Dedifferentiated amniotic fluid mesenchymal stem cell (primary cell): ENCODE results near the gene MYO1D.

ENCODE experiments used
- DNase-seq: peaks from one replicate; pipeline ENCODE4 v3.0.0-alpha.2; 2016; ENCODE audit errors: extremely low spot score

Gene MYO1D

GRCh38 chr17:32504166-32504990 lies 372.5 kb downstream of the MYO1D start:
- DNase-seq, result no peak

DNA sequence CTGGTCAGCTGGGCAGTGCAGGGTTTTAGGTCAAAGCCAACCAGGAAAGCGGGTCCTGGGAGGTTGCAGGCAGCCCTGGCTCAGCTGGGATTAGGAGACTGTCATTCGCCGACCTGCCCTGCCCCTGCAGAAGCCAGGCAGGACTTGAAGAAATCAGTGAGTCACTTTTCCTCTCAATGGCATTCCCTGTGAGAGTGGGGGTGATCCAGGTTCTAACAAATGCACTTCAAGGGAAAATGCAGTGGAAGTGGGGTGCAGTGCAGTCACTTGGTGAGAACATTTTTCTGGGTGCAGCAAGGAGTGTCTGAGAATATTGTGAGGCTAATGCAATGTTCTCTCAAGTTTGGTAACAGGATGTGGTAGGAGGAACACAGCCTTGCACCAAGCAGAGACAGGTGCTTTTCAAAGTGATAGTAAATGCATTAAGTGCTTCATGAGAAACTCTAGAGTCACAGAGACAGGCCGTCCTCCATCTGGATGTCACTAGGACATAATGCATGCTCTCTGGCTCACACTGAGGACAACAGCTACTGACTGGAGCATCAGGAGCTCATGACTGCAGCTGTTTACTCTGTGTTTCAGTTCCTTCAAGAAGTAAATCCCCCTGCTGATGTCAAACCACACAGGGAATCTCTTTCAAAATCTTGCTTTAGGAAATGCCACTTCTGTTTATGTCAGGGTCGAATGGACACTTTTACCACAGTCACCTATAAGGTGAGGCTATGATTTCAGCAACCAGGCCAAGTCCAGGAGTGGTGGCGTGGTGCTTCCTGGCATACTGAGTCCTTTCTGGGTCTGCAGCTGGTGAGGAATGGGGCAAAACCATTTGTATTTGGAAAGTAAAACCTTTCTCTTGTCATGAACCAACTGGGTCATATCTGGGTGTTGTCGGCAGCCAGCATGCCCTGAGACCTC lies 373.4 kb downstream of the MYO1D start:
- no peak for DNase-seq

DNA sequence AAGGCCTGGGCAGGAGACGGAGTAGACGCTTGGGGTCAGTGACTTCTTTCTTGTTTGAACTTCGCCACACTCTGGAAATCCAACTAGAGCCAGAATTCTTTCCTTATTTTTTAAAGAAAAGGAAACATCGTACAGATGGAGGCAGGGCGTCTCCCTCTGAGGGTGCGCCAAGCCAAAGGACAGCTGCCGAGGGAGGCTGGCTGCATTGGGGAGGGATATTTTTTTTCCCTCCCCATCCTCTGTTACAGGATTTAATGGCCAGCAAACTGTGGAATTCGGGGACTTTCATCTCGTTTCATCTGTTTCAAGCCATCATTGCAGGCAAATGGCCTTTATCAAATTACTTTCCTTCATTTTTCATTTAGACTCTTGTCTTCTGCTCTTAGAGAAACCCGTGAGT lies 374.2 kb downstream of the MYO1D start:
- no peak for DNase-seq

DNA sequence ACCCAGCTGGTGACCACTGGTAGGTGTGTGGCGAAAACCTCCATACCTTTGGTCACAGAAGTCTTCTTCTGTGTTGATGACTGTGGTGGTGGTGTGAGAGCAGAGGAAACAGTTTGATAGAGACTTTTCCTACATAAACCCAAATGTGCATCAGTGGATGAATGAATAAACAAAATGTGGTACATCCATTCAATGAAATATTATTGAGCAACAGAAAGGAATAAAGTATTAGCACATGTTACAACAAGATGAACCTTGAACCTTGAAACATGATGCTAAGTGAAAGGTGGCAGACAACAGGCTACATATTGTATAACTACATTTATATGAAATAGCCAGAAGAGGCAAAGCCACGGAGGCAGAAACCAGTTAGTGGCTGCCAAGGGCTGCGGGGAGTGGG lies 374.9 kb downstream of the MYO1D start:
- DNase-seq, result no peak

GRCh38 chr17:32498391-32498790 lies 378.5 kb downstream of the MYO1D start:
- no peak for DNase-seq

GRCh38 chr17:32497431-32498205 lies 379.3 kb downstream of the MYO1D start:
- no peak for DNase-seq

GRCh38 chr17:32496395-32497073 lies 380.4 kb downstream of the MYO1D start:
- no peak for DNase-seq

DNA sequence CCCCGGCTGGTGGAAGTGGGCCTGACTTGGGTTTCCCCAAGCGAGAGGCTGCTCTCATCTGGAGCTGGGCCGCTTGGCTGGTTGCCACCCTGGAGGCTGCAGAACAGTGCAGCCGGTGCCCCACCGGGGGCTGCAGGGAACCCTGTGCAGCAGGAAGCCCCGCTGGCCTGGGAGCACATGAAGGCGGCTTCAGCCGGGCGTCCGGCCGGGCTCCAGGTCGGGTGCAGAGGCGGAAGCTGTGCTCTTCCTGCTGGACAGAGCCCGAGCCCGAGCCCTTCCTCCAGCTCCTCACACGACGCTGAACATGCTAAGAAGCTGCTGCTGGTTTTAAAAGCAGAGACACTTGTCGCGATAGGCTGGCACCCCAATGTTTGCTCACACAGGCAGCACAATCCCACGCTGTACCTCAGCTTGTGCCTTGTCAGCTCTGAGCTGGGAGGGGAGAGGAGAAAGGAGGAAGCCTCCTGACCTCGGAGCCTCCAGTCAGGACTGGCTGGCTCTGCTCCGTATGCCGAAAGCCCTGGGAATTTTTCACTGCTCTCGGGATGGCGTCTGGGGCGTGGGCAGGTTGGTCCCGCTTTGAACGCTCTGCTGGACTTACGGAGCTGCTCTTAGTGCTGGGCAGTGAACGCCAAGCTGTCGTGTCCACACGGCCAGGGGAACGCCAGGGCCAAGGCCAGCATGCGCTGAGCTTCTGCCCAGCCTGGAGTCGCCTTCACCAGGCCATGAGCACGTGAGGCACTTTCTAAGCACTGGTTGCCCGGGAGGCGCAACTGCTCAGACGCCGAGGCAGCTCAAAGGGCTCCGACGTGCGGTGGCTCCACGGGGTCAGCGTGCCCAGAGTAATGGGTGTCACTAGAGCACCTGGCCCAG lies 381.3 kb downstream of the MYO1D start:
- no peak for DNase-seq

GRCh38 chr17:32494621-32495358 lies 382.1 kb downstream of the MYO1D start:
- no peak for DNase-seq

DNA sequence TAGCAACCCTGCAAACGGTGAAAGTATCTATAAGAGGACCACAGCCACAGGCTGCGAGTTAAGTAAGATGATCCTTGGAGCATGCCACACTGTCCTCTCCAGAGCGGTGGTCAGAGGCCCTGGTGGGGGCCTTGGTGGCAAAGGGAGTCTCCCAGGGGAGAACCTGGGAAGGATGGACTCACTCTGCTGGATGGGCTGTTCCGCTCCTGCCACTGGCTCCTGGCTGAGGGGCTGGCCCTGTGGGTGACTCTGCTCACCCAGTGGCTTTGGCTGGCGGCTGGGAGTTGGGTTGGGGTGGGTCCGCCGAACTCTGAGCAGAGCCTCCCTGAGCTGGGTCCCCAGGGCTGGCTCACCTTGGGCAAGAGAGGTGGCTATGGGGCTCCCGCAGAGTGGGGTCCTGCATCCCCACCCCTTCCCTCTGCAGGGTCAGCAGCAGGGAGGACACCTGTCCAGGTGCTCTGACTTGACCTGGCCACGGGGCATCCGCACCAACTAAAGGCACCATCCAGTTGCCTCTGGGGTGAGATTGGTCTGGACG lies 382.9 kb downstream of the MYO1D start:
- DNase-seq, result no peak

DNA sequence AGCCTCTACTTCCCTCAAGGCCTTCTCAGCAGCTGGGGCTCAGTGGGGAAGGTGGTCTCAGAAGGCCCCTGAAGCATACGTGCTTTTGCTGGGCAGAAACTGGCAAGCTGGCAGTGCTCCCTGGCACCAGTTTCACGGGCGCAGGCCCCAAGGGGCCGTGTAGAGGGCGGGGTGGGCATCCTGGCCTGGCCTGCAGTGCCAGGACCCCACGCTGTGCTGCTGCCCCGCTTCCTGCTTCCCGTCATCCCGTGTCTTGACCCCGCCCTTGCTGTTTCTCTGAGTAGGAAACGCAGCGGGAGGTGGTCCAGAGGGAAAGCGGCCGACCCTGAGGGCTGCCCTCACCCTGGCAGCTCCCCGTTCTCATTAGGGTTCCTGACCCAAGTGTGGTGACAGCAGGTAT lies 383.4 kb downstream of the MYO1D start:
- no peak for DNase-seq

DNA sequence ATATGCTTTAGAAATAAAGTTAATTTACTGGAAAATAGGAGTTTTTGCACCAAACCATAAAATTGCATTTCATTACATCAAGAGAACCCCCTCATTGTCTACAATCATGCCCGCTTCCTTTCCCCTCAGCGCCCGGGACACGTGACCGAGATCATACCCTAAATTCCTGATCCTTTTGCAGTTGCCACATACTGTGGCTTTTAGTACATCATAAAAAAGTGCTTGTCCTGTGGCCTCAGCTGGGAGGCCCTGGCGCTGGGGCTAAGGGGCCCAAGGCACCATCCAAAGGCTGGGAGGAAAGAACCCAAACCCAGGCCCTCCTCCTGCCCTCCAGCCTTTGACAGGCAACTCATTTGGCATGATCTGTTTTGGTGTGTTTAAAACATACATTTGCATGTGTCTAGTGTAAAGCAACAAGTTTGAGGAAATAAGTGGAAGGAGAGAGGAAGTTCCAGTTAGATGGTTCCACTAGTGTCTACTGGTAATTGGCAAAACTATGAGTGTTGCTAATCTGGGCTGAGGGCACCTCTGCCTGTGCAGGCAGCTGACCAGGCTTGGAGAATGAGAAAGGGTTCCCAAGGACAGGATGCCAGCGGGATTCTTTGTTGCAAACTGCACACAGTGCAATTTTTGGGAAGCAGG lies 384.2 kb downstream of the MYO1D start:
- DNase-seq, result no peak

GRCh38 chr17:32492264-32492589 lies 384.7 kb downstream of the MYO1D start:
- no peak for DNase-seq

- no peak for DNase-seq
Observed at GRCh38 chr17:32491371-32492263, 385.3 kb downstream of the MYO1D start.

DNA sequence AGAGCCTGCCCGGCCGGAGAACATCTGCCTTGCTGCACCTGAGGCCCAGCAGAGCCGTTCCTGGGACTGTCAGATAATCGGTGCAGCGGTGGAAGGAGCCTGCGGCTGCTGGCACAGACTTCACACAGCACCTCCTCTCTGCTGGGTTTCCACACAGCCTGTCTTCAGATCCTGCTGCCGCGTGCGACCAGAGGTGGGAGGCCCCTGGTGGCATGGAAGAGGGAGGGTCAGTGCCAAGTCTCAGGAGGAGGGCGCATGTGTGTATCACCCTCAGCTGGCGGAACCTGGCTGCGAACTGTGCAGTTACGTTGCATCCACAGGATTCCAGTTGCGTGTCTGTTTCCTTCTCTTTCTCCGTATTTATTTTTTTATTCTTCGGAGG lies 386.8 kb downstream of the MYO1D start:
- no peak for DNase-seq

DNA sequence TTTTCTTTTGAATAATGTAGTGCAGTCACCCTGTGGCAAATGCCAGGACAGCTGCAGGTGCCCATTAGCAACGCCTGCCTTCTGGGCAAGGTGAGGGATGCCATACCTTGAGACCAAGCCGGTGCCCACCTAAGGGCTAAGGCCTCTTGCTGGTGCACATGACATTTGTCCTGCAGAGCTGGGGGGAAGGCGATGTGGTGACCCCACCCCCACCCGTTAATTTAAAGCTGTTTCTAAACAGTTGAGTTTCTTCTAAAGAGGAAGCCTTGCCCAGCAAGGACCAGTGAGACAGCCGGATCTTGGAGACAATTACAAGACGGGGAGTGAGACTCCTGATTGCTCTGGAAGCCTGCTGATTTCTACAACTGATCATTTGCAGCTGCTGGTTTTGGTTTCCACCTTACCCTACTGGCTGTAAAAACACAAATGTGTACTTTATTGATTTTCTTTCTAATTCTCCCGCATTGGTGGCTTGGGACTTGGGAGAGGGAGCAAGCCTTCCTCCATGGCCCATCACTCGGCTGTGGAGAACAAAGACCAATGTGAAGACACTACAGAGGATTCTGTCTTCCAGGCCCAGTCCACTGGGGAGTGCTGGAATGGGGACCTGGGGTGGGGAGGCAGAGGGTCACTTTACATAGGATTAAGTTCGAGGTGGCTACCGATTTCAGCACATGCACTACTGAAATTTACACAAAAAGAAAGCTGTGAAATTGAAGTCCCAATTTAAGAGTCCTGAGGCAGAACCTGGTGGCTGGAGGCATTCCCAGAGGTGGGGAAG lies 387.4 kb downstream of the MYO1D start:
- no peak for DNase-seq

DNA sequence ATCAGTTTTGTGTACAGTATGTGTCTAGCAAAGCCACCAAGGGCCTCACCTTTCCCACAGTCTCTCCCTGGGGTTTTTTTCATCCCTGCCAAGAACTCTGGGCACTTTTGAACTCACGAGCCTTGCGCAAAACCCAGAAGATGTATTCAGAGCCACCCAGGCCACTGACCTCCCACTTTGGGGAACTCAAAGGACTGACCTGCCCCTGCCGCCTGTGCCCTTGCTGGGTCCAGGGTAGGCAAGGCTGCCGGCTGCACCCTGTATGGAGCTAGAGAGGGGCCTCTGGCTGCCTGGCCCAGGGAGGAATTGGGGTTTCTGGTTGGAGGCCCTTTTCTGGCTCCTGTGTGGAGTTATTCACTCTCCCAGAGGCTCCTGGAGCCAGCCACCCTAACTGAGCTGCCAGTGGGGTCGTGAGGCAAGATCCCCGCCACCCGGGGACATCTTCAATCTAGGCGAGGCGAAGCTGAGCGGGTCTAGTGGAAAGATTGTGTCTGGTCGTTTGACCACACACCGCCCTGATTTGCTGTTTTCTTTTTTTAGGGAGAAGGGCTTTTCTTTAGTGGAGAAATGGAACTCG lies 388.2 kb downstream of the MYO1D start:
- no peak for DNase-seq
